Transverse colon (tissue), 3 donors: ENCODE measurements around the gene ALDH7A1.

Experiments used
- POLR2A ChIP-seq: fragments of 450-650 bp; IDR thresholded peaks from one replicate; pipeline ENCODE4 v1.6.1; 2016; ENCODE audit warnings: antibody characterized with exemption, mild to moderate bottlenecking, moderate library complexity
- TF ChIP-seq, protein P1 (sequence below), 5 experiments: fragments of 200-600 bp in 3 of 5; fragments of 450-650 bp in 2 of 5; sonication (generic) in 3 of 5; IDR thresholded peaks; 1 replicate in 2 of 5; 2 replicates in 3 of 5; pipeline ENCODE4 v1.5.1; 2016 to 2017; ENCODE audit warnings: antibody characterized with exemption in 5 of 5, inconsistent platforms in 3 of 5, mild to moderate bottlenecking in 2 of 5, moderate library complexity in 1 of 5

DNA sequence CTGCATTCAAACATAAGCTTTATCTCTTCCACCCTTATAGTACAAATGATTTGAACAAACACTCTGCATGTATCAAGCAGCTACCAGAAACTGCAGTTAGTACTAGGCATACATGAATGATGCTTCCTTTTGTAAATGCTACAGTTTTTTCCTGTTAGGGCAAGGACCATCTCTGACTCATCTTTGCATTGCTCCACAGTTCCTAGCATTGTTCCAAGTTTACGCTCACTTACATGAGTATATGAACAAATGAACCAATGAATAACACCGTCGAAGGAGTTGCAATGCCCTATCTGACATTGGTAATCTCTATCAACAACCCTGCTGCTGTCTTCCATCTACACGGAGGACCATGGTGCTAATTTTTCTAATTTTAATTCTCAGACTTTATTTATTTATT lies 2.1 kb upstream of the ALDH7A1 start:
- no peak for TF ChIP-seq POLR2A
- TF ChIP-seq, protein P1, sequence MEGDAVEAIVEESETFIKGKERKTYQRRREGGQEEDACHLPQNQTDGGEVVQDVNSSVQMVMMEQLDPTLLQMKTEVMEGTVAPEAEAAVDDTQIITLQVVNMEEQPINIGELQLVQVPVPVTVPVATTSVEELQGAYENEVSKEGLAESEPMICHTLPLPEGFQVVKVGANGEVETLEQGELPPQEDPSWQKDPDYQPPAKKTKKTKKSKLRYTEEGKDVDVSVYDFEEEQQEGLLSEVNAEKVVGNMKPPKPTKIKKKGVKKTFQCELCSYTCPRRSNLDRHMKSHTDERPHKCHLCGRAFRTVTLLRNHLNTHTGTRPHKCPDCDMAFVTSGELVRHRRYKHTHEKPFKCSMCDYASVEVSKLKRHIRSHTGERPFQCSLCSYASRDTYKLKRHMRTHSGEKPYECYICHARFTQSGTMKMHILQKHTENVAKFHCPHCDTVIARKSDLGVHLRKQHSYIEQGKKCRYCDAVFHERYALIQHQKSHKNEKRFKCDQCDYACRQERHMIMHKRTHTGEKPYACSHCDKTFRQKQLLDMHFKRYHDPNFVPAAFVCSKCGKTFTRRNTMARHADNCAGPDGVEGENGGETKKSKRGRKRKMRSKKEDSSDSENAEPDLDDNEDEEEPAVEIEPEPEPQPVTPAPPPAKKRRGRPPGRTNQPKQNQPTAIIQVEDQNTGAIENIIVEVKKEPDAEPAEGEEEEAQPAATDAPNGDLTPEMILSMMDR (IDR thresholded peaks at IDR 0.05): no peak
